ENCODE results near the gene LDB3. TPM values are rescaled to one million over a fixed set of nuclear protein-coding genes. Genes with fewer than 3 reads are reported as not detected.
"Not testable (repeated sequence)": the region's sequence is repeated elsewhere in the genome, so short reads cannot be mapped to it uniquely, and the experiment has no call there.

Gene LDB3
- total RNA-seq, 2 donors from 2014 or later, result 0.11 to 0.35 TPM

DNA sequence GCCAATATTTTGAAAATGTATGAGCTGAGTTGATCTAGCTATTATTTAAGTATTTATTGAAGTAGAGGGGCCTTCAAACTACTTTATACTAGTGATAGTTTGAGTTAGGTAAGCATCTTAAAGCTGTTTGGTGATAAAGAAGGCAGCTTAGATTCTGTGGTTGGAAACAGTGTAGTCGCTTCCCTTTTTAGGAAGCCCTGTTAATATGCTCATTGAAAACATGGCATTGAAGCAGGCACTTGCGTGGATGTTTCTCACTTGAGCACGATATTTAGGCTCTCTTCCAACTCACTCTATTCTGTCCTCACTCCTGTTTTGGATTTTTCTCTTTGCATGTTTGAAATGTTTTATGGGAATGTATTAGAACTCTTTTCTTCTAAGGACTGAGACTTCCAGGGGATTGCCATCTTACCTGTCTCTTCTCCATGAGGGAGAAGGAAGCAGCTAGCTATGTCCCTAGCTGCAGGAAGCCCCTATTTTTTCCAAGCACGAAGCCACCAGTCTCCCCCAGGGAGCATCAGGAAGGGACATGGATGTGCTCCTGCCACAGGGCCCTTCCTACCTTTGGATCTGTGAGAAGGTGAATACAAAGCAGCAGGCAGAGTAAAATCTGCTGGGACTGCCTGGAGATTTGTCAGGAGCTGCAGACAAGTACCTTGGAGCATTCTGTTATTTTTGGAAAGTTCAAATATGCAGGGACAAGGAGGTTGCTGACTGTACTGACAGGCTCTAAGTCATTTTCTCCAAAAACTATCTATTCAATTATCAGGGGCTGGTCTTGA lies 66.1 kb downstream of the LDB3 start:
- H3K4me1 Mint-ChIP-seq, result peaks cover 11% of the 10 kb centered on the region
- H3K4me3 ChIP-seq (ENCODE audit: low read length), result no peak overlapping the region
- H3K9ac ChIP-seq (ENCODE audit: extremely low read depth, low read length, poor library complexity, severe bottlenecking), result no peak overlapping the region
- H3K27me3 Mint-ChIP-seq (ENCODE audit: insufficient read depth), result no peaks in the 10 kb centered on the region
- no peaks in the 10 kb centered on the region for H3K9me3 Mint-ChIP-seq
- no peaks in the 10 kb centered on the region for H3K36me3 ChIP-seq (ENCODE audit: control insufficient read depth, insufficient read depth, low read length)
- no peak overlapping the region for H3K4me3 Mint-ChIP-seq
- H3K9me3 ChIP-seq (ENCODE audit: control insufficient read depth, low read length), result no peaks in the 10 kb centered on the region
- no peak for DNase-seq
- no peaks in the 10 kb centered on the region for H3K27me3 ChIP-seq (ENCODE audit: control insufficient read depth, insufficient read depth, low read length, poor library complexity, severe bottlenecking)
- H3K4me1 ChIP-seq (ENCODE audit: control insufficient read depth, insufficient read depth, low read length), result no peaks in the 10 kb centered on the region
- H3K36me3 Mint-ChIP-seq (ENCODE audit: low read depth), result no peaks in the 10 kb centered on the region
- TF ChIP-seq, protein P1, sequence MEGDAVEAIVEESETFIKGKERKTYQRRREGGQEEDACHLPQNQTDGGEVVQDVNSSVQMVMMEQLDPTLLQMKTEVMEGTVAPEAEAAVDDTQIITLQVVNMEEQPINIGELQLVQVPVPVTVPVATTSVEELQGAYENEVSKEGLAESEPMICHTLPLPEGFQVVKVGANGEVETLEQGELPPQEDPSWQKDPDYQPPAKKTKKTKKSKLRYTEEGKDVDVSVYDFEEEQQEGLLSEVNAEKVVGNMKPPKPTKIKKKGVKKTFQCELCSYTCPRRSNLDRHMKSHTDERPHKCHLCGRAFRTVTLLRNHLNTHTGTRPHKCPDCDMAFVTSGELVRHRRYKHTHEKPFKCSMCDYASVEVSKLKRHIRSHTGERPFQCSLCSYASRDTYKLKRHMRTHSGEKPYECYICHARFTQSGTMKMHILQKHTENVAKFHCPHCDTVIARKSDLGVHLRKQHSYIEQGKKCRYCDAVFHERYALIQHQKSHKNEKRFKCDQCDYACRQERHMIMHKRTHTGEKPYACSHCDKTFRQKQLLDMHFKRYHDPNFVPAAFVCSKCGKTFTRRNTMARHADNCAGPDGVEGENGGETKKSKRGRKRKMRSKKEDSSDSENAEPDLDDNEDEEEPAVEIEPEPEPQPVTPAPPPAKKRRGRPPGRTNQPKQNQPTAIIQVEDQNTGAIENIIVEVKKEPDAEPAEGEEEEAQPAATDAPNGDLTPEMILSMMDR (conservative IDR thresholded peaks at IDR 0.05), result no peak
- no peak overlapping the region for H3K27ac ChIP-seq (ENCODE audit: low read depth, low read length)
- WGBS, 2 experiments (ENCODE audit: insufficient coverage in 1 of 2, insufficient read length in 1 of 2), result 88 to 100% methylated on average over 3 to 4 of the region's 4 CpGs
- H3K27ac Mint-ChIP-seq, result no peak overlapping the region

DNA sequence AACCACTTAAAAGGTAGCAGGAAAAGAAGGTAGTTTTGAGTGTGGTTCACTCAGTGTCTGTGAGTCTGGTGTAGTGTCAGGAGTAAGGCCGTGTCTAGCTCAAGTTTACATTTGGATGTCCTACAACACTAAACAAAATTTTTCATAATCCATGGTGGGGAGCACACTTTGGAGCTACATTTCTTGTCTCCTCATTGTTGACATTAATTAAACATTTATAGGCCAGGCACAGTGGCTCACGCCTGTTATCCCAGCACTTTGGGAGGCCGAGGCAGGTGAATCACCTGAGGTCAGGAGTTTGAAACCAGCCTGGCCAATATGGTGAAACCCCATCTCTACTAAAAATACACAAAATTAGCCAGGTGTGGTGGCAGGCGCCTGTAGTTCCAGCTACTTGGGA lies 67.0 kb downstream of the LDB3 start:
- H3K9me3 Mint-ChIP-seq; H3K27me3 Mint-ChIP-seq (ENCODE audit: insufficient read depth); H3K36me3 Mint-ChIP-seq (ENCODE audit: low read depth); H3K9ac ChIP-seq (ENCODE audit: extremely low read depth, low read length, poor library complexity, severe bottlenecking); H3K4me1 ChIP-seq (ENCODE audit: control insufficient read depth, insufficient read depth, low read length); H3K27ac ChIP-seq (ENCODE audit: low read depth, low read length); H3K36me3 ChIP-seq (ENCODE audit: control insufficient read depth, insufficient read depth, low read length); H3K4me3 Mint-ChIP-seq; DNase-seq; H3K4me3 ChIP-seq (ENCODE audit: low read length); H3K27ac Mint-ChIP-seq; H3K27me3 ChIP-seq (ENCODE audit: control insufficient read depth, insufficient read depth, low read length, poor library complexity, severe bottlenecking); H3K9me3 ChIP-seq (ENCODE audit: control insufficient read depth, low read length): not testable (repeated sequence)
- WGBS, 2 experiments (ENCODE audit: insufficient coverage in 1 of 2, insufficient read length in 1 of 2), result 93 to 99% methylated on average over 2 to 4 of the region's 4 CpGs
- peaks cover 11% of the 10 kb centered on the region for H3K4me1 Mint-ChIP-seq

DNA sequence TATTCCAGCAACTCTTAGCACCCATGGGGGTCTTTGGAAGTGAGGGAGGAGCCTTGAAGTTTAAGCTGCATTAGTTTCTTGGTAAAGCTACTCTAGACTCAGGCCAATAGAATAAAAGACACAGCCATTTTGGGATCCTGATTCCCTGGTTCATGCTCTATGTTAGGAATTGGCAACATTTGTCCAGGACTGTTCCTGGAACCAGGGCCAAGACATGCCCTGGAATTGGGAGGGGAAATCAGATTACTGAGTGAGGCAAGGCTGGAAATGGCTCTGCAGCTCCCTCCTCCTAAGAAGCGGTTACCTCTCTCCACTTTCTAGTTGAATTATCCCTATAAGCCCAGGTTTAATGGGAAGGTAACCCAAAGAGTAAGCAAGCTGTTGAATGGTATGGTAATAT lies 73.9 kb downstream of the LDB3 start:
- no peak overlapping the region for H3K27ac ChIP-seq (ENCODE audit: low read depth, low read length)
- H3K4me1 ChIP-seq (ENCODE audit: control insufficient read depth, insufficient read depth, low read length), result no peaks in the 10 kb centered on the region
- no peak overlapping the region for H3K9ac ChIP-seq (ENCODE audit: extremely low read depth, low read length, poor library complexity, severe bottlenecking)
- no peaks in the 10 kb centered on the region for H3K27me3 Mint-ChIP-seq (ENCODE audit: insufficient read depth)
- no peak overlapping the region for H3K27ac Mint-ChIP-seq
- no peaks in the 10 kb centered on the region for H3K36me3 ChIP-seq (ENCODE audit: control insufficient read depth, insufficient read depth, low read length)
- no peaks in the 10 kb centered on the region for H3K9me3 ChIP-seq (ENCODE audit: control insufficient read depth, low read length)
- no peaks in the 10 kb centered on the region for H3K4me1 Mint-ChIP-seq
- TF ChIP-seq, protein P1 (conservative IDR thresholded peaks at IDR 0.05), result no peak
- no peaks in the 10 kb centered on the region for H3K9me3 Mint-ChIP-seq
- no peak overlapping the region for H3K4me3 ChIP-seq (ENCODE audit: low read length)
- WGBS, 2 experiments (ENCODE audit: insufficient coverage in 1 of 2, insufficient read length in 1 of 2), result 100% methylated on average over 1 of the region's 1 CpG; no CpG with 5 or more reads in 1 of the 2 experiments
- H3K36me3 Mint-ChIP-seq (ENCODE audit: low read depth), result no peaks in the 10 kb centered on the region
- H3K4me3 Mint-ChIP-seq, result no peak overlapping the region
- no peak for DNase-seq
- H3K27me3 ChIP-seq (ENCODE audit: control insufficient read depth, insufficient read depth, low read length, poor library complexity, severe bottlenecking), result no peaks in the 10 kb centered on the region
